K562 (cell line): ENCODE results near the gene ISG20L2. TPM values are rescaled to one million over a fixed set of nuclear protein-coding genes. Genes with fewer than 3 reads are reported as not detected.

ENCODE experiments used
- EZH2 ChIP-seq: IDR thresholded peaks from 2 replicates; pipeline ENCODE4 v1.6.1; 2012; ENCODE audit warnings: low read depth, mild to moderate bottlenecking, inconsistent platforms, low read length, borderline replicate concordance
- HDAC1 ChIP-seq, 2 experiments: fragments of 450-650 bp; IDR thresholded peaks; 2 replicates each; pipeline ENCODE4 v1.6.1; 2016 to 2017; ENCODE audit warnings: inconsistent platforms in 1 of 2, mild to moderate bottlenecking in 1 of 2, moderate library complexity in 1 of 2
- HMG20B ChIP-seq: fragments of 250-450 bp; sonication (Bioruptor Pico); IDR thresholded peaks from 2 replicates; pipeline ENCODE4 v1.5.0; 2021; ENCODE audit warnings: mild to moderate bottlenecking
- JUND ChIP-seq, 2 experiments: IDR thresholded peaks; 2 replicates in 1 of 2; 3 replicates in 1 of 2; pipeline ENCODE4 v1.6.1; 2011; ENCODE audit warnings: borderline replicate concordance in 2 of 2, low read depth in 2 of 2, low read length in 2 of 2, improper control_type of control experiment in 1 of 2, missing biosample characterization in 1 of 2, missing genetic modification characterization in 1 of 2, missing genetic modification reagents in 1 of 2
- KHSRP ChIP-seq: fragments of 450-650 bp; IDR thresholded peaks from 2 replicates; pipeline ENCODE4 v1.6.1; 2017
- MTA1 ChIP-seq: fragments of 450-650 bp; IDR thresholded peaks from 2 replicates; pipeline ENCODE4 v1.6.1; 2017; ENCODE audit warnings: borderline replicate concordance
- MXI1 ChIP-seq: IDR thresholded peaks from 2 replicates; pipeline ENCODE4 v1.6.1; 2011; ENCODE audit warnings: low read depth, mild to moderate bottlenecking, improper control_type of control experiment, low read length
- RNF219 ChIP-seq: fragments of 250-450 bp; sonication (Bioruptor Pico); IDR thresholded peaks from 2 replicates; pipeline ENCODE4 v1.5.0; 2022; ENCODE audit warnings: mild to moderate bottlenecking
- TAF15 ChIP-seq: fragments of 200-400 bp; formaldehyde crosslinking; IDR thresholded peaks from 2 replicates; pipeline ENCODE4 v1.6.1; 2017; ENCODE audit warnings: mild to moderate bottlenecking, low read depth, low read length, moderate library complexity
- TOE1 ChIP-seq, 2 experiments: fragments of 450-650 bp in 1 of 2; sonication (generic) in 1 of 2; formaldehyde crosslinking in 1 of 2; IDR thresholded peaks; 2 replicates each; pipeline versions ENCODE4 v1.7.1 to v1.8.0; 2016 to 2022; ENCODE audit warnings: borderline replicate concordance in 2 of 2, mild to moderate bottlenecking in 2 of 2, antibody characterized with exemption in 1 of 2, inconsistent platforms in 1 of 2, low read depth in 1 of 2, missing genetic modification reagents in 1 of 2, moderate library complexity in 1 of 2
- ZBTB49 ChIP-seq: sonication (generic); formaldehyde crosslinking; IDR thresholded peaks from 2 replicates; pipeline ENCODE4 v1.8.0; 2022; ENCODE audit warnings: missing genetic modification reagents, mild to moderate bottlenecking, borderline replicate concordance
- ZNF174 ChIP-seq: fragments of 250-450 bp; sonication (Bioruptor Pico); IDR thresholded peaks from 2 replicates; pipeline ENCODE4 v1.4.0; 2020; ENCODE audit warnings: mild to moderate bottlenecking
- ZNF764 ChIP-seq: fragments of 250-450 bp; sonication (Bioruptor Pico); IDR thresholded peaks from 2 replicates; pipeline ENCODE4 v1.4.0; 2020; ENCODE audit warnings: low read depth, mild to moderate bottlenecking, moderate library complexity
- polyA plus RNA-seq, 8 experiments: library from polyadenylated mRNA; depleted of rRNA in 4 of 8; stranded (reverse) in 5 of 8; unstranded in 3 of 8; fragments of >200 nt; fragmentation: Nextera tagmentation in 2 of 8; fragmentation: Illumina TruSeq in 1 of 8; extraction: Ambion mirVana in 2 of 8; extraction: Trizol in 1 of 8; gene quantifications; 2 replicates each; pipeline versions ENCODE4 v1.2.1 to v1.2.3, GENCODE V29; 2011 to 2014; ENCODE audit warnings: inconsistent platforms in 1 of 8, missing spikeins in 1 of 8
- total RNA-seq, 7 experiments: library from RNA; depleted of rRNA in 6 of 7; stranded (reverse); fragments of >200 nt in 6 of 7; fragmentation: Illumina TruSeq in 2 of 7; extraction: Trizol in 2 of 7; gene quantifications; 2 replicates each; pipeline versions ENCODE4 v1.2.1 to v1.2.3, GENCODE V29; 2011 to 2021; ENCODE audit warnings: low replicate concordance in 1 of 7
- TF ChIP-seq, protein P1 (sequence below): sonication (generic); formaldehyde crosslinking; IDR thresholded peaks from 2 replicates; pipeline ENCODE4 v1.8.1; 2022; ENCODE audit warnings: missing genetic modification reagents
- TF ChIP-seq, protein P2 (sequence below), 2 experiments: fragments of 150-350 bp in 1 of 2; IDR thresholded peaks; 2 replicates each; pipeline ENCODE4 v1.6.1; 2012 to 2016; ENCODE audit warnings: low read depth in 2 of 2, low read length in 2 of 2, mild to moderate bottlenecking in 1 of 2, moderate library complexity in 1 of 2

The ISG20L2 gene
- total and polyA plus RNA-seq, 9 of the 15 experiments (the other 6 are each of a cell fraction or from before 2014, with no cell fraction given), result 21.3 to 130 (median 50.3) TPM

GRCh38 chr1:156746728-156747631 lies 18.4 kb upstream of the ISG20L2 start (continued):
- TF ChIP-seq TOE1 (IDR thresholded peaks at IDR 0.05; ENCODE audit: borderline replicate concordance) (no peak), TOE1 (CRISPR knock-in tag; IDR thresholded peaks at IDR 0.05; ENCODE audit: borderline replicate concordance, low read depth) (no peak), MXI1 (peak; percentile 85), HMG20B (CRISPR knock-in tag) (no peak), RNF219 (CRISPR knock-in tag) (no peak), TAF15 (no peak), ZNF174 (CRISPR knock-in tag) (no peak), EZH2 (no peak), KHSRP (no peak), ZBTB49 (CRISPR knock-in tag) (no peak), HDAC1 (IDR thresholded peaks at IDR 0.05) (peak in 1 of 2 experiments; percentile 44; a peak in 2 of 4 replicates), ZNF764 (CRISPR knock-in tag) (no peak), MTA1 (0 out of 2 replicates have a peak, but pooled peaks have one; percentile 11), JUND (IDR thresholded peaks at IDR 0.05; ENCODE audit: borderline replicate concordance, low read depth, low read length) (peak; percentile 73), JUND (tag; IDR thresholded peaks at IDR 0.05; ENCODE audit: borderline replicate concordance, low read depth, low read length) (peak; percentile 60; the same call in 1 of the 3 replicates)
- TF ChIP-seq, protein P1, sequence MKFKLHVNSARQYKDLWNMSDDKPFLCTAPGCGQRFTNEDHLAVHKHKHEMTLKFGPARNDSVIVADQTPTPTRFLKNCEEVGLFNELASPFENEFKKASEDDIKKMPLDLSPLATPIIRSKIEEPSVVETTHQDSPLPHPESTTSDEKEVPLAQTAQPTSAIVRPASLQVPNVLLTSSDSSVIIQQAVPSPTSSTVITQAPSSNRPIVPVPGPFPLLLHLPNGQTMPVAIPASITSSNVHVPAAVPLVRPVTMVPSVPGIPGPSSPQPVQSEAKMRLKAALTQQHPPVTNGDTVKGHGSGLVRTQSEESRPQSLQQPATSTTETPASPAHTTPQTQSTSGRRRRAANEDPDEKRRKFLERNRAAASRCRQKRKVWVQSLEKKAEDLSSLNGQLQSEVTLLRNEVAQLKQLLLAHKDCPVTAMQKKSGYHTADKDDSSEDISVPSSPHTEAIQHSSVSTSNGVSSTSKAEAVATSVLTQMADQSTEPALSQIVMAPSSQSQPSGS, result no peak
- TF ChIP-seq, protein P2, sequence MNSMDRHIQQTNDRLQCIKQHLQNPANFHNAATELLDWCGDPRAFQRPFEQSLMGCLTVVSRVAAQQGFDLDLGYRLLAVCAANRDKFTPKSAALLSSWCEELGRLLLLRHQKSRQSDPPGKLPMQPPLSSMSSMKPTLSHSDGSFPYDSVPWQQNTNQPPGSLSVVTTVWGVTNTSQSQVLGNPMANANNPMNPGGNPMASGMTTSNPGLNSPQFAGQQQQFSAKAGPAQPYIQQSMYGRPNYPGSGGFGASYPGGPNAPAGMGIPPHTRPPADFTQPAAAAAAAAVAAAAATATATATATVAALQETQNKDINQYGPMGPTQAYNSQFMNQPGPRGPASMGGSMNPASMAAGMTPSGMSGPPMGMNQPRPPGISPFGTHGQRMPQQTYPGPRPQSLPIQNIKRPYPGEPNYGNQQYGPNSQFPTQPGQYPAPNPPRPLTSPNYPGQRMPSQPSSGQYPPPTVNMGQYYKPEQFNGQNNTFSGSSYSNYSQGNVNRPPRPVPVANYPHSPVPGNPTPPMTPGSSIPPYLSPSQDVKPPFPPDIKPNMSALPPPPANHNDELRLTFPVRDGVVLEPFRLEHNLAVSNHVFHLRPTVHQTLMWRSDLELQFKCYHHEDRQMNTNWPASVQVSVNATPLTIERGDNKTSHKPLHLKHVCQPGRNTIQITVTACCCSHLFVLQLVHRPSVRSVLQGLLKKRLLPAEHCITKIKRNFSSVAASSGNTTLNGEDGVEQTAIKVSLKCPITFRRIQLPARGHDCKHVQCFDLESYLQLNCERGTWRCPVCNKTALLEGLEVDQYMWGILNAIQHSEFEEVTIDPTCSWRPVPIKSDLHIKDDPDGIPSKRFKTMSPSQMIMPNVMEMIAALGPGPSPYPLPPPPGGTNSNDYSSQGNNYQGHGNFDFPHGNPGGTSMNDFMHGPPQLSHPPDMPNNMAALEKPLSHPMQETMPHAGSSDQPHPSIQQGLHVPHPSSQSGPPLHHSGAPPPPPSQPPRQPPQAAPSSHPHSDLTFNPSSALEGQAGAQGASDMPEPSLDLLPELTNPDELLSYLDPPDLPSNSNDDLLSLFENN (IDR thresholded peaks at IDR 0.05; ENCODE audit: low read depth in 2 of 2, low read length in 2 of 2), result no peak
